Endothelial cell of umbilical vein (primary cell): ENCODE measurements around the gene ROCK2.

Experiments used
- CTCF ChIP-seq, 2 donors: IDR thresholded peaks; 1 replicate in 1 of 2; 2 replicates in 1 of 2; pipeline ENCODE4 v1.5.1; 2011; ENCODE audit warnings: low read length in 2 of 2, mild to moderate bottlenecking in 2 of 2, moderate library complexity in 2 of 2, control low read depth in 1 of 2, inconsistent platforms in 1 of 2, low read depth in 1 of 2; ENCODE audit not compliant: insufficient read depth in 1 of 2; ENCODE audit errors: extremely low read depth in 1 of 2
- EZH2 ChIP-seq: IDR thresholded peaks from 2 replicates; pipeline ENCODE4 v1.6.1; 2012; ENCODE audit warnings: borderline replicate concordance, low read depth, mild to moderate bottlenecking, moderate library complexity, low read length, inconsistent platforms; ENCODE audit not compliant: severe bottlenecking
- FOS ChIP-seq: IDR thresholded peaks from 2 replicates; pipeline ENCODE4 v1.6.1; 2011; ENCODE audit warnings: mild to moderate bottlenecking, low read length, moderate library complexity, borderline replicate concordance; ENCODE audit not compliant: insufficient read depth
- GATA2 ChIP-seq: IDR thresholded peaks from 2 replicates; pipeline ENCODE4 v1.7.0; 2011; ENCODE audit warnings: low read depth, mild to moderate bottlenecking, moderate library complexity, mixed read lengths, low read length; ENCODE audit not compliant: insufficient read length, insufficient read depth
- JUN ChIP-seq: IDR thresholded peaks from 2 replicates; pipeline ENCODE4 v1.6.1; 2011; ENCODE audit warnings: borderline replicate concordance, low read depth; ENCODE audit not compliant: insufficient read length, insufficient read depth
- MAX ChIP-seq: IDR thresholded peaks from 2 replicates; pipeline ENCODE4 v1.6.1; 2011; ENCODE audit not compliant: insufficient read depth, insufficient read length
- MYC ChIP-seq: IDR thresholded peaks from one replicate; pipeline ENCODE4 v1.6.1; 2011; ENCODE audit warnings: mild to moderate bottlenecking, low read depth, low read length
- POLR2A ChIP-seq: IDR thresholded peaks from 2 replicates; pipeline ENCODE4 v1.6.1; 2012; ENCODE audit warnings: low read depth, mild to moderate bottlenecking, control low read depth, low read length
- POLR2AphosphoS5 ChIP-seq: IDR thresholded peaks from 2 replicates; pipeline ENCODE4 v1.6.1; 2012; ENCODE audit warnings: low read depth, mild to moderate bottlenecking, control low read depth, low read length, moderate library complexity; ENCODE audit not compliant: insufficient read depth

GRCh38 chr2:11388262-11389051 lies 44.0 kb upstream of the ROCK2 start:
- TF ChIP-seq POLR2A (no peak), CTCF (IDR thresholded peaks at IDR 0.05; ENCODE audit: extremely low read depth in 1 of 2, insufficient read depth in 1 of 2, low read depth in 1 of 2, low read length in 2 of 2) (no peak), MAX (no peak), EZH2 (no peak), JUN (no peak), GATA2 (no peak), POLR2AphosphoS5 (no peak), MYC (no peak), FOS (no peak)
